LoVo (cell line): ENCODE data around the gene SNED1.

Source experiments
- DNase-seq: peaks from one replicate; pipeline ENCODE4 v3.0.0-alpha.2; 2016; ENCODE audit warnings: low spot score

Gene SNED1

GRCh38 chr2:241030333-241030680 lies 31.9 kb downstream of the SNED1 start:
- no peak for DNase-seq

- DNase-seq: no peak
Observed at GRCh38 chr2:241030883-241031282, 32.5 kb downstream of the SNED1 start.

DNA sequence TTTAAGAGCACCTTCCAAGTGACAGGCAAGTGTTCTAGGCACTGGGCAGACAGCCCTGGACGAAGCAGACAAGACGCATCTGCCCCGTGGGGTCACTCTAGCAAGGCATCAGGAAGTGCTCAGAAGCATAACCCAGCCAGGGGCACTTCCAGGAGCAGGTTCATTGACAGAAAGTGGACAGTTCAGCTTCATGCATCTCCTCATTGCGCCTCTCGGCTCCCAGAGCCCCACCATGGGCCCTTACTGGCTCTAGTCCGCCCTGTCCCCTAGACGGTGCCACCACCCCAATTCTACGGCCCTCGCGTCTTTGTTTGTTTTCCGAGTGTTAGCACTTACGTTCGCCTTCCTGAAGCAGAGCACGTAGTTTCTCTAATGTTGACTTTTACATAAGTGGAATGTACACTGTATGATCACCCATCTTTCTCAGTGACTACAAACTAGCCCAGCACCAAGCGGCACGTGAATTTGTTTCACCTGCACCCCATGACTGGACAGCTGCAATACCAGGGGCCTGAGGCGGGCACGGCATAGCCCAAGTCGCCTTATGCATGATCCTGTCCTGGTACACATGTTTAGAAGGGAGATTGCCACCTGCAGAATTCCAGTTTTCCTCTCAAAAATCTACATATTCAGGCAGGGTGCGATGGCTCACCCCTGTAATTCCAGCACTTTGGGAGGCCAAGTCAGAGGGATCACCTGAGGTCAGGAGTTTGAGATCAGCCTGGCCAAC lies 33.2 kb downstream of the SNED1 start:
- no peak for DNase-seq

- DNase-seq: no peak
Observed at GRCh38 chr2:241033336-241033987, 35.0 kb downstream of the SNED1 start.

DNA sequence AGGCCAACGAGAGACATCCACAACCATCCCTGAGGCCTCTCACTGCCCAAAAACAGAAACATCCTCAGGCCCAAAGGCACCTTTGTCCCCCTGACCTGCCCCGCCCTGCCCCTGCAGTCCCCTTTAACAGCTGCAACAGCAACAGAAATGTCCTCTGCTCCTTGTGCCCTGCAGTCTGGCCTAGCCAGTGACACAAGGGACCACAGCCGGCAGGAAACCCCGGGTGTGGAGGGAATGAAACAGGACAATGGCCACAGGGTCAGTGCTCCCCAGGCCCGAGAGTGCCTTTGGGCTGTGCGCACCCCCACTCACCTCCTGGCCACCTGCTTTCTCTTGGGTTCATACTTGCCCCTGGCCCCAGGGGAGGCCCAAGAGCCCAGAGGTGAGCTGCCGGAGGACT lies 35.6 kb downstream of the SNED1 start:
- DNase-seq: no peak

GRCh38 chr2:241034490-241035141 lies 36.2 kb downstream of the SNED1 start:
- DNase-seq: no peak

DNA sequence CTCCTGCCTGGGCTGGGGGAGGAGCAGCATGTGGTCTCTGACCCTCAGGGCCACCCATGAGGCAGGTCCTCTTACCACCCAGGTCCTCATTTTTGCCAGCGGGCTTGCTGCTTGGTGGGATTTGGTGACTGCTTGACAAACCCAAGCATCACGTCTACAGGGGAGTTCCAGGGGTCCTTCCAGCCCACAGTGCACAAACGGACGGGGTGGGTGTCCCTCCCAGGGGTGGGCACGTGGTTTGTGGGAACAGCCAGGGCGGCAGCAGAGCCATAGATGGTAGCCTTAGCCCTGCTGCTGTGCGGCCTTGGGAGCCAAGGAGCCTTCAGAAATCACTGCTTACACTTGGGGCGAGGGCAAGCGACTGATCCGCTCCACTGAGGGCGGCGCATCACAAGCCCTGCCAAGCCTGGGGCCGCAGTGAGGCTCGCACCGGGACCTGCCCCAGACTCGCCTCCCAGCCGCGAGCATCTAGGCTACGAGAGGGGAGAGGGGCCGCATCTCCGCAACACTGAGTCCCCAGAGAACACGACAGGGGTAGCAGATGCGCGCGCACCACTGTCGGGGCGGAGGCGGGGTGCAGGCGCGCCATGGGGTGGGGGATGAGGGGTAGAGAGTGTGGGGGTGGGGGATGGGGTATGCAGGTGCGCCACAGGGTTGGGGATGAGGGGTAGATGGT lies 36.9 kb downstream of the SNED1 start:
- no peak for DNase-seq

DNA sequence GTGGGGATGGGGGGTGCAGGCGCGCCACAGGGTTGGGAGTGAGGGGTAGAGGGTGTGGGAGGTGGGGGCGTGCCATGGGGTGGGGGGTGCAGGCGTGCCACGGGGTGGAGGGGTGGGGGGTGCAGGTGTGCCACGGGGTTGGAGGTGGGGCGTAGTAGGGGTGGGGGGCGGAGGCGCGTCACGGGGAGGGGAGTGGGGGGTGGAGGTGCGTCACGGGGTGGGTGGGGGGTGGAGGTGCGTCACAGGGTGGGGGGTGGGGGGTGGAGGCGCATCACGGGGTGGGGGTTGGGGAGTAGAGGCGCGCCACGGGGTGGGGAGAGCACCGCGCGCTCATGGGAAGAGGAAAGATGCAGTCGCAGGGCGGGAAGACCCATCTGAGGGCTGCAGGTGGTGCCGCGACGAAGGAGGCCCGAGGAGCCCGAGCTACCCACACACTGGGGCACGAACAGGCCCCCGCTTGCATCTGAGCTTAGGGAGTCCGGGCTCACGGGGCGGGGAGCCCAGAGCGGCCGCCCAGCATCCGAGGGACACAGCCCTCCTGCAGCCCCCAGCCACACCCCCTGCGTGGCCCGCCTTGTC lies 37.5 kb downstream of the SNED1 start:
- DNase-seq: no peak

- peak; percentile 45 for DNase-seq
Observed at GRCh38 chr2:241036397-241036963, 38.1 kb downstream of the SNED1 start.

DNA sequence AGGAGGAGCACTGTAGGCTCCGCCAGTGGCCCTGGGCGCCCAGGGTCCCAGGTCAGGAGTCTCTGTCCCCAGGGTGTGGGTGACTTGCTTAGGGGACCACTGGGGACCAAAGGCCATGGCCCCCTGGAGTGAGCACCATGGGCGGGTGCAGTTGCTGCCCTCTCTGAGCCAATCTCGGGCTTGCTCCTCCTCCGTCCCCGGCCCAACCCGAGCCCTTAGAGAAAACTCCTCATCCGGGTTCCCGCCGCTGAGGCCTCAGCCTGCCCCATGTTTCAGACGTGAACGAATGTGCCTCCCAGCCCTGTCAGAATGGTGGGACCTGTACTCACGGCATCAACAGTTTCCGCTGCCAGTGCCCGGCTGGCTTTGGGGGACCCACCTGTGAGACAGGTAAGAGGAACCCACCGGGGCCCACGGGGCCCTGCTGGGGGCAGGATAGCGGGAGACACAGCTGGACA lies 38.6 kb downstream of the SNED1 start:
- DNase-seq: peak; percentile 1

GRCh38 chr2:241037498-241037897 lies 39.1 kb downstream of the SNED1 start:
- DNase-seq: no peak

DNA sequence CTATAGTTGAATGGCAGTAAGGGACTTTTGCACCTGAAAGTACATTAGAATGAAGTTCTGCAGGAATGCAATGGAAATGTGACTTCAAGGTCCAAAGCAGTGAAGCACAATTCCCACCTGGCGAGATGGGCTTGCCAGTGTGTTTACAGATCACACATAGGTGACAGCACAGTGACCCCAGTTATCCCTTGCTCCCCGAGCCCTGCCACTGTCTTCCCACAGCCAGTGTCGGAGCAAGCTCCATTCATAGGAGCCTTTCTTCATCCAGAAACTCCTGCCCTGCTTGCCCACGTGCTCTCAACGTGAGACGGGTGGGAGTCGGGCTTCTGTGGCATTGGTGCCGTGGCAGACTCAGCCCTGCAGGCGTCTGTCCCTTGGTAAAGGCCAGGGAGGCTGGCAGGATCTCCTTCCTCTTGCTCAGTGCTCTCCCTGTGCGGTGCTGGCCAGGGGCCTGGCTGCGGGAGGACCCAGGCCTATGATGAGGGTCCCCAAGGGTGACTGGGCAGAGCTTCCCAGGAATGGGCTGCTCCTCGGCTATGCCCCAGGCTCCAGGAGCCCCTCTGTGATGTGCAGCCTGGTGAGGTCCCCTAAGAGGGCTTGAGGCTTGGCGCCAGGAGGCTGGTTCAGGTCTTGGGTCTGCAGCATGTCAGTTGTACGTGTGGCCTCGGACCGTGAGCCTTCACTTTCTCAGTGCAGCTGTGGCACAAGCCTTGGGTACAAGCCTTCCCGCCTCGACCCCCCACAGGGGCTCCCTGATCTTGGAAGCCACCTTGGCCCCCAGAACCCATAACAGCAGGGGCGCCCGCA lies 40.2 kb downstream of the SNED1 start:
- no peak for DNase-seq

DNA sequence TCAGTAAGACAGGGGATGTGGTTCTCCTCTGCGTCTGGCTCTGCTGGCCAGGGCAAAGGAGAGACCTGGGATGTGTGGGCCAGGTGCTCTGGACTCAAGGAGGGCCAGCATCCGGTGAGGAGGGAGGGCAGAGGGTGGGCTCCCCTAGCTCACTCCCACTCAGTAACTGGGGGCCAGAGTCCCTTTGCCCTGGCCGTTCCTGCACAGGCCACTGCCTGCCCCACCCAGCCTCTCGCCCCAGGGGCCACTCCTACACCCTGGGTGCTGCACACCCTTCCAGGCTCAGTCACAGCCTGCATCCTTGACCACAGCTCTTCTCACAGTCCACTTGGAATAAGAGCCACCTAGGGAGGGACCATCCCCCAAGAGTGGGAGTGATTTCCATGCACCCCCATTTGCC lies 41.0 kb downstream of the SNED1 start:
- no peak for DNase-seq

GRCh38 chr2:241040081-241040803 lies 41.8 kb downstream of the SNED1 start:
- no peak for DNase-seq

DNA sequence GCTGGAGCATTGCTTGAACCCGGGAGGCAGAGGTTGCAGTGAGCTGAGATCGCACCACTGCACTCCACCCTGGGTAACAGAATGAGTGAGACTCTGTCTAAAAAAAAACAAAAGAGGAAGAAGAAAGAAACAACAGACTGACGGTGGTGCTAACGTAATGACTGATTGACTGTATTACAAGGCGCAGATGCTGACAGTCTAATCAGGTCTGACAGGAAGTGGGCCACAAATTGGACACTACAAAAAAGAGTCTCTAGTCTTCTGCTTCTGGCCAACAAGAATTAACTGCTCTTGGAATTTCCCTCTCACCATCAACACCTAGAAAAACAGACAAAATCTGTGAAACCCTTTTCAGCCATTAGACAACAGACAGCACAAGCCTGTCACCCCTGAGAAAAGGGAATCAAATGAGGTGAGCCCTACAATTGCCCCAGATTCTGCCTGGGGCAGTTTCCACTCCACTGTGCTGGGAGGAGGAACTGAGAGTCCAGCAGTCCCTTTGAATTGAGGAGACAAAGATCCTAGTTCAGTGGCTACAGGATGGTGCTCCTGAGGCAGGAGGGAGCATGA lies 43.3 kb downstream of the SNED1 start:
- DNase-seq: no peak

- DNase-seq: no peak
Observed at GRCh38 chr2:241043581-241043980, 45.2 kb downstream of the SNED1 start.

GRCh38 chr2:241047253-241048010 lies 49.0 kb downstream of the SNED1 start:
- DNase-seq: no peak

DNA sequence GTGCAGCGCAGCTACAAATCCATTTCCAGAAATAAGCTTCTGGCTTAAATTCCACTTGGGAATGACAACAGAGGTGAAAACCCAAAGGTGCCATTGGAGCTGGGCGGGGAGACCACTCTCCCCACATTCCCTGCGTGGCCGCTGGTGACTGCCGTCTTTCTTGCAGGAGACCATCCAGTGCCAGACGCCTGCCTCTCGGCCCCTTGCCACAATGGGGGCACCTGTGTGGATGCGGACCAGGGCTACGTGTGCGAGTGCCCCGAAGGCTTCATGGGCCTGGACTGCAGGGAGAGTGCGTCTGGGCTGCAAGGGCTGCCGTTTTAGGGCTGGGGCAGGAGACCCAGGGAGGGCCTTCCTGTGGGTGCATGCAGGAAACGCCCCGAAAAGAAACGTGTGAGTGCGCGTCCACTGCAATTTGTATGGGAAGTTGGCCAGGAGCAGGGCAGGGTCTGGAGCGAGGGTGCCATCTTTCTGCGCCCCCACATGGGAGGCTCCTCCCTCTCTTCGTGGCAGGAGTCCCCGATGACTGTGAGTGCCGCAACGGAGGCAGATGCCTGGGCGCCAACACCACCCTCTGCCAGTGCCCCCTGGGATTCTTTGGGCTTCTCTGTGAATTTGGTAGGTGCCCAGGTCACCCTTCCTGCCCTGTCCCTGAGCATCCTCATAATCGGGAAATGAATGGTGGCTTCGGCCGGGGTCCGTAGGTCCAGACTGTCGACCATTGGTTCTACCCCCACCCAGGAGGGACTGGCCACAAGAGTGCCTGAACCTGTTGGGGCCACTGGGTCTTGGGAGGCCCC lies 49.9 kb downstream of the SNED1 start:
- no peak for DNase-seq

DNA sequence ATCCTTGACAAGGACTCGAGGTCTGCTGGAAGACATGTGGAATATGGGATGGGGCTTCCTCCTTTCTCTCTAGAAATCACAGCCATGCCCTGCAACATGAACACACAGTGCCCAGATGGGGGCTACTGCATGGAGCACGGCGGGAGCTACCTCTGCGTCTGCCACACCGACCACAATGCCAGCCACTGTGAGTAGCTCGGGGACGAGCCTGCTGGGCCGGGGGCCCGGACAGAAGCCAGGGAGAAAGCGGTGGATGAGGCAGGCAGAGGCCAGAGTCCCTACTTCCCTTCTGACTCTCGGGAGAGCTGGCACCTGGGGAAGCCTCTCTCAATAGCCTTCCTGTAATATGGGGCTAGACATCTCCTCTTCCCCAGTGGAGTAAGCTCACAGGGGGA lies 50.5 kb downstream of the SNED1 start:
- no peak for DNase-seq
